K562 (cell line): Measurements from ENCODE around the gene ATXN1. TPM values are rescaled to one million over a fixed set of nuclear protein-coding genes. Genes with fewer than 3 reads are reported as not detected.
A peak's percentile ranks its signal among the peaks of the same experiment; 100 is the strongest.

ENCODE experiments used
- BHLHE40 ChIP-seq: IDR thresholded peaks from 2 replicates; pipeline ENCODE4 v1.6.1; 2011; ENCODE audit warnings: low read length, improper control_type of control experiment
- BRCA1 ChIP-seq, 2 experiments: fragments of 450-650 bp in 1 of 2; sonication (generic) in 1 of 2; formaldehyde crosslinking in 1 of 2; IDR thresholded peaks; 2 replicates each; pipeline versions ENCODE4 v1.5.0 to v1.6.1; 2017 to 2020; ENCODE audit warnings: mild to moderate bottlenecking in 1 of 2, missing genetic modification reagents in 1 of 2
- CBX1 ChIP-seq: sonication (generic); IDR thresholded peaks from 2 replicates; pipeline ENCODE4 v1.6.1; 2016; ENCODE audit warnings: antibody characterized with exemption, low read depth, mild to moderate bottlenecking
- CC2D1A ChIP-seq: fragments of 450-650 bp; IDR thresholded peaks from 2 replicates; pipeline ENCODE4 v1.6.1; 2017; ENCODE audit warnings: mild to moderate bottlenecking
- CHAMP1 ChIP-seq: fragments of 450-650 bp; IDR thresholded peaks from 2 replicates; pipeline ENCODE4 v1.6.1; 2016; ENCODE audit warnings: mild to moderate bottlenecking
- CTBP1 ChIP-seq: fragments of 450-650 bp; IDR thresholded peaks from 2 replicates; pipeline ENCODE4 v1.6.1; 2016; ENCODE audit warnings: borderline replicate concordance
- DMBX1 ChIP-seq: fragments of 250-450 bp; sonication (Bioruptor Pico); IDR thresholded peaks from 2 replicates; pipeline ENCODE4 v1.8.0; 2022; ENCODE audit warnings: inconsistent platforms, mild to moderate bottlenecking, moderate library complexity, borderline replicate concordance
- E2F3 ChIP-seq: fragments of 250-450 bp; sonication (Bioruptor Pico); IDR thresholded peaks from 2 replicates; pipeline ENCODE4 v1.4.0; 2020; ENCODE audit warnings: mild to moderate bottlenecking
- E2F5 ChIP-seq: sonication (generic); formaldehyde crosslinking; IDR thresholded peaks from 2 replicates; pipeline ENCODE4 v1.8.0; 2022; ENCODE audit warnings: mild to moderate bottlenecking, missing genetic modification reagents
- GMEB1 ChIP-seq: fragments of 250-450 bp; sonication (Bioruptor Pico); IDR thresholded peaks from 2 replicates; pipeline ENCODE4 v1.4.0; 2020; ENCODE audit warnings: mild to moderate bottlenecking
- IRF9 ChIP-seq: fragments of 450-650 bp; IDR thresholded peaks from 2 replicates; pipeline ENCODE4 v1.6.1; 2016; ENCODE audit warnings: missing biosample characterization, missing genetic modification characterization
- LCOR ChIP-seq: sonication (generic); formaldehyde crosslinking; IDR thresholded peaks from 2 replicates; pipeline ENCODE4 v1.8.0; 2022; ENCODE audit warnings: mild to moderate bottlenecking, missing genetic modification reagents
- MIER1 ChIP-seq: fragments of 450-650 bp; IDR thresholded peaks from 2 replicates; pipeline ENCODE4 v1.6.1; 2016; ENCODE audit warnings: antibody characterized with exemption, mild to moderate bottlenecking, low read depth
- SMAD4 ChIP-seq: fragments of 250-450 bp; sonication (Bioruptor Pico); conservative IDR thresholded peaks from 2 replicates; pipeline ENCODE4 v1.8.0; 2021; ENCODE audit warnings: inconsistent platforms, mild to moderate bottlenecking, moderate library complexity
- SMARCC2 ChIP-seq: fragments of 450-650 bp; IDR thresholded peaks from 2 replicates; pipeline ENCODE4 v1.6.1; 2017; ENCODE audit warnings: antibody characterized with exemption, moderate library complexity, mild to moderate bottlenecking, low read depth
- SP1 ChIP-seq: sonication (generic); formaldehyde crosslinking; IDR thresholded peaks from 2 replicates; pipeline ENCODE4 v1.8.1; 2022; ENCODE audit warnings: mild to moderate bottlenecking, missing genetic modification reagents
- SRF ChIP-seq, 2 experiments: fragments of 250-450, 450-650 bp in 1 of 2; sonication (Bioruptor Pico) in 1 of 2; sonication (generic) in 1 of 2; formaldehyde crosslinking; IDR thresholded peaks; 2 replicates each; pipeline versions ENCODE4 v1.5.0 to v1.5.1; 2020 to 2022; ENCODE audit warnings: mild to moderate bottlenecking in 1 of 2, missing genetic modification reagents in 1 of 2
- THAP12 ChIP-seq: fragments of 250-450 bp; sonication (Bioruptor Pico); IDR thresholded peaks from 2 replicates; pipeline ENCODE4 v1.9.0; 2021; ENCODE audit warnings: mild to moderate bottlenecking, inconsistent platforms
- ZNF584 ChIP-seq: fragments of 200-800 bp; sonication (Bioruptor generic); IDR thresholded peaks from 2 replicates; pipeline ENCODE4 v1.6.1; 2016; ENCODE audit warnings: low read depth, mild to moderate bottlenecking, missing genetic modification characterization, missing compliant biosample characterization
- polyA plus RNA-seq, 8 experiments: library from polyadenylated mRNA; depleted of rRNA in 4 of 8; stranded (reverse) in 5 of 8; unstranded in 3 of 8; fragments of >200 nt; fragmentation: Nextera tagmentation in 2 of 8; fragmentation: Illumina TruSeq in 1 of 8; extraction: Ambion mirVana in 2 of 8; extraction: Trizol in 1 of 8; gene quantifications; 2 replicates each; pipeline versions ENCODE4 v1.2.1 to v1.2.3, GENCODE V29; 2011 to 2014; ENCODE audit warnings: inconsistent platforms in 1 of 8, missing spikeins in 1 of 8
- total RNA-seq, 7 experiments: library from RNA; depleted of rRNA in 6 of 7; stranded (reverse); fragments of >200 nt in 6 of 7; fragmentation: Illumina TruSeq in 2 of 7; extraction: Trizol in 2 of 7; gene quantifications; 2 replicates each; pipeline versions ENCODE4 v1.2.1 to v1.2.3, GENCODE V29; 2011 to 2021; ENCODE audit warnings: low replicate concordance in 1 of 7

The ATXN1 gene
- total and polyA plus RNA-seq, 9 of the 15 experiments (the other 6 are each of a cell fraction or from before 2014, with no cell fraction given), result under 0.01 to 1.2 (median 0.58) TPM

- TF ChIP-seq BHLHE40, result peak; percentile 6; the same call in 1 of the 2 replicates
- no peak for TF ChIP-seq E2F3 (CRISPR knock-in tag)
- TF ChIP-seq SMAD4 (CRISPR knock-in tag), result peak; percentile 81
- no peak for TF ChIP-seq CC2D1A
- TF ChIP-seq SP1 (CRISPR knock-in tag), result 0 out of 2 replicates have a peak, but pooled peaks have one; percentile 46
- TF ChIP-seq CHAMP1, result no peak
- TF ChIP-seq DMBX1 (CRISPR knock-in tag), result no peak
- TF ChIP-seq SRF (CRISPR knock-in tag; IDR thresholded peaks at IDR 0.05), result no peak
- no peak for TF ChIP-seq LCOR (CRISPR knock-in tag)
- peak; percentile 43 for TF ChIP-seq CBX1
- no peak for TF ChIP-seq IRF9 (tag)
- TF ChIP-seq GMEB1 (CRISPR knock-in tag), result 0 out of 2 replicates have a peak, but pooled peaks have one; percentile 34
- TF ChIP-seq BRCA1 (IDR thresholded peaks at IDR 0.05), result no peak
- no peak for TF ChIP-seq BRCA1 (CRISPR knock-in tag; IDR thresholded peaks at IDR 0.05)
- no peak for TF ChIP-seq ZNF584 (CRISPR knock-in tag)
- TF ChIP-seq SMARCC2, result no peak
- TF ChIP-seq MIER1, result no peak
- no peak for TF ChIP-seq E2F5 (CRISPR knock-in tag)
- TF ChIP-seq THAP12 (CRISPR knock-in tag), result peak; percentile 23; the same call in 1 of the 2 replicates
- TF ChIP-seq CTBP1, result peak; percentile 91
Observed at GRCh38 chr6:16759646-16760515, 1.4 kb downstream of the ATXN1 start (continued).
